Measurements from ENCODE around the gene SYT1. TPM values are rescaled to one million over a fixed set of nuclear protein-coding genes. Genes with fewer than 3 reads are reported as not detected.

SYT1 gene
- total RNA-seq, 1 experiment from 2014 or later, result 15.8 TPM

DNA sequence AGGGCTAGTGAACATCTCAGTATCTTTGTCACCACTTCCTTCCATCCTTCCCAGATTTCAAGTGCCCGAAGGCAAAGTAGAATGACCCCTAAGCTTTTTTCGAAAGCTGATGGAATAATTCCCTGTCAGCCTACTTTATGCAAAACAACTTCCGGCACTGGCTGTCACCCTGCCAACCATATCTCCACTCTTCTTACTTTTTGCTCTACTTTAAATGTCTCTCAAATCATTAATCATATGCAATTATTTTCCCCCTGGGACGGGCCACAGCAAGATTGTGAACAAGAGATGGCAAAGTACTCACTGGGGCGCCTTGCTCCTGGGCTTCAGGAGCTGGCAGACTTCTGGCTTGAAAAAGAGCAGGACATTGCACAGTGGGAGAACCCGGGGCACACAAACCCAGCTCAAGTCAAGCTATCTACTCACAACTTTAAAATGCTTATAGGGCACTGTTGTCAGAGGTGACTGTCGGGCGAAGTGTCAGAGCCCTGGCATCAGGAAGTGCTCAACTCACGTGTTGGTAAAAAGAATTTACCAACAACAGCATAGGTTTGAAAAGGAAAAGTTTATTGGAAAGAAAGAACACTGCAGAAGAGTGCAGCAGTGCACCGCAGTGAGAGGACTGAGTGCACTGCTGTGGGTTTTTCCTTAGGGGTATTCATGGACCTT lies 452.7 kb downstream of the SYT1 start:
- H3K56ac ChIP-seq (ENCODE audit: insufficient read length, low read depth, low read length), result no peak overlapping the region
- no CpG with 5 or more reads among the region's 10 CpGs for WGBS (ENCODE audit: extremely low coverage, insufficient read length, low lambda C conversion rate)
- H2BK20ac ChIP-seq (ENCODE audit: low read depth, low read length, poor library complexity, severe bottlenecking), result no peak overlapping the region
- H4K91ac ChIP-seq (ENCODE audit: insufficient read length, low read depth, low read length), result no peak overlapping the region
- H3K9me3 Mint-ChIP-seq, result no peaks in the 10 kb centered on the region
- H3T11ph ChIP-seq (ENCODE audit: low read length), result no peak overlapping the region
- H3K23me2 ChIP-seq (ENCODE audit: insufficient read length, low read depth, low read length, poor library complexity, severe bottlenecking), result no peaks in the 10 kb centered on the region
- H3K9ac ChIP-seq (ENCODE audit: extremely low read depth, insufficient read length, low read length), result no peak overlapping the region
- H3K4me1 Mint-ChIP-seq, result peaks cover 16 to 21% of the 10 kb centered on the region in 2 experiments
- H2AFZ ChIP-seq (ENCODE audit: low read length), result no peak overlapping the region
- H3K18ac ChIP-seq (ENCODE audit: insufficient read length, low read depth, low read length), result no peak overlapping the region
- no peak overlapping the region for H4K5ac ChIP-seq (ENCODE audit: insufficient read length, low read depth, low read length)
- no peaks in the 10 kb centered on the region for H4K20me1 ChIP-seq (ENCODE audit: control insufficient read depth, insufficient read depth, insufficient read length)
- no peak overlapping the region for H2BK15ac ChIP-seq (ENCODE audit: low read depth, low read length)
- H3K79me1 ChIP-seq (ENCODE audit: insufficient read depth, low read depth, low read length, poor library complexity, severe bottlenecking), result no peaks in the 10 kb centered on the region
- H3K23ac ChIP-seq (ENCODE audit: insufficient read length, low read depth, low read length), result no peak overlapping the region
- no peak overlapping the region for H2BK12ac ChIP-seq (ENCODE audit: insufficient read length, low read depth, low read length)
- H3K27ac Mint-ChIP-seq, result peak overlapping the region in 1 of 3 experiments; percentile 34; a peak in 2 of 7 replicates
- H3K27me3 ChIP-seq (ENCODE audit: insufficient read depth, low read length), result no peaks in the 10 kb centered on the region
- no peak overlapping the region for H2AK5ac ChIP-seq (ENCODE audit: insufficient read length, low read length)
- H3K4me1 ChIP-seq (ENCODE audit: insufficient read depth, low read length), result peaks cover 2% of the 10 kb centered on the region; the same call in 1 of the 2 replicates
- TF ChIP-seq, protein P1, sequence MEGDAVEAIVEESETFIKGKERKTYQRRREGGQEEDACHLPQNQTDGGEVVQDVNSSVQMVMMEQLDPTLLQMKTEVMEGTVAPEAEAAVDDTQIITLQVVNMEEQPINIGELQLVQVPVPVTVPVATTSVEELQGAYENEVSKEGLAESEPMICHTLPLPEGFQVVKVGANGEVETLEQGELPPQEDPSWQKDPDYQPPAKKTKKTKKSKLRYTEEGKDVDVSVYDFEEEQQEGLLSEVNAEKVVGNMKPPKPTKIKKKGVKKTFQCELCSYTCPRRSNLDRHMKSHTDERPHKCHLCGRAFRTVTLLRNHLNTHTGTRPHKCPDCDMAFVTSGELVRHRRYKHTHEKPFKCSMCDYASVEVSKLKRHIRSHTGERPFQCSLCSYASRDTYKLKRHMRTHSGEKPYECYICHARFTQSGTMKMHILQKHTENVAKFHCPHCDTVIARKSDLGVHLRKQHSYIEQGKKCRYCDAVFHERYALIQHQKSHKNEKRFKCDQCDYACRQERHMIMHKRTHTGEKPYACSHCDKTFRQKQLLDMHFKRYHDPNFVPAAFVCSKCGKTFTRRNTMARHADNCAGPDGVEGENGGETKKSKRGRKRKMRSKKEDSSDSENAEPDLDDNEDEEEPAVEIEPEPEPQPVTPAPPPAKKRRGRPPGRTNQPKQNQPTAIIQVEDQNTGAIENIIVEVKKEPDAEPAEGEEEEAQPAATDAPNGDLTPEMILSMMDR (conservative IDR thresholded peaks at IDR 0.05), result no peak
- no peaks in the 10 kb centered on the region for H3K27me3 Mint-ChIP-seq (ENCODE audit: low read depth)
- H3K79me2 ChIP-seq (ENCODE audit: insufficient read depth, low read length), result no peaks in the 10 kb centered on the region
- no peak overlapping the region for H2BK120ac ChIP-seq (ENCODE audit: low read depth, low read length, poor library complexity, severe bottlenecking)
- no peaks in the 10 kb centered on the region for H3K9me3 ChIP-seq (ENCODE audit: control insufficient read depth, low read depth, low read length)
- H3K4me2 ChIP-seq (ENCODE audit: insufficient read depth, insufficient read length, low read length), result no peak overlapping the region
- no peak overlapping the region for H2BK5ac ChIP-seq (ENCODE audit: insufficient read length, low read length)
- no peak overlapping the region for H3K4me3 Mint-ChIP-seq
- no peak overlapping the region for H4K8ac ChIP-seq (replicated peaks; ENCODE audit: insufficient read length, low read depth, low read length)
- H3K36me3 Mint-ChIP-seq (ENCODE audit: insufficient read depth in 1 of 3, low read depth in 3 of 3), result peaks cover 0 to 2% (median 0%) of the 10 kb centered on the region in 3 experiments; a peak in 2 of 7 replicates
- H3K4ac ChIP-seq (ENCODE audit: low read depth, low read length), result no peak overlapping the region
- H3K27ac ChIP-seq (ENCODE audit: insufficient read length, low read depth, low read length), result no peak overlapping the region
- H3K14ac ChIP-seq (ENCODE audit: insufficient read depth, low read length), result no peak overlapping the region
- DNase-seq, result no peak

Measured in H9 (cell line).